HepG2 (cell line): ENCODE data around the gene STMN1. TPM values are rescaled to one million over a fixed set of nuclear protein-coding genes. Genes with fewer than 3 reads are reported as not detected.

Experiments
- CEBPG ChIP-seq: IDR thresholded peaks from 2 replicates; pipeline ENCODE4 v1.6.1; 2016
- CHD4 ChIP-seq: fragments of 200-600 bp; sonication (generic); IDR thresholded peaks from 2 replicates; pipeline ENCODE4 v1.7.0; 2017; ENCODE audit warnings: mild to moderate bottlenecking, low read length, borderline replicate concordance
- DNMT1 ChIP-seq: sonication (generic); formaldehyde crosslinking; IDR thresholded peaks from 2 replicates; pipeline ENCODE4 v1.5.1; 2020; ENCODE audit warnings: mild to moderate bottlenecking, missing genetic modification reagents
- KDM6A ChIP-seq: IDR thresholded peaks from 2 replicates; pipeline ENCODE4 v1.6.1; 2016; ENCODE audit warnings: low read depth
- MEIS1 ChIP-seq: sonication (generic); formaldehyde crosslinking; IDR thresholded peaks from 2 replicates; pipeline ENCODE4 v1.9.0; 2021; ENCODE audit warnings: mild to moderate bottlenecking, missing genetic modification reagents, moderate library complexity, borderline replicate concordance
- PCBP1 ChIP-seq: fragments of 200-400 bp; formaldehyde crosslinking; IDR thresholded peaks from 2 replicates; pipeline ENCODE4 v1.6.1; 2017; ENCODE audit warnings: mild to moderate bottlenecking, low read depth, low read length, borderline replicate concordance
- SUZ12 ChIP-seq: fragments of 150-350 bp; IDR thresholded peaks from 2 replicates; pipeline ENCODE4 v1.6.1; 2014; ENCODE audit warnings: low read depth, low read length
- YEATS4 ChIP-seq: sonication (generic); formaldehyde crosslinking; IDR thresholded peaks from 2 replicates; pipeline ENCODE4 v1.4.0; 2020; ENCODE audit warnings: missing genetic modification reagents, borderline replicate concordance
- ZBTB7A ChIP-seq: sonication (generic); formaldehyde crosslinking; IDR thresholded peaks from 2 replicates; pipeline ENCODE4 v1.8.0; 2022; ENCODE audit warnings: mild to moderate bottlenecking, missing genetic modification reagents
- ZFY ChIP-seq: sonication (generic); formaldehyde crosslinking; IDR thresholded peaks from 2 replicates; pipeline ENCODE4 v1.4.0; 2020; ENCODE audit warnings: missing genetic modification reagents
- ZNF260 ChIP-seq: sonication (generic); formaldehyde crosslinking; IDR thresholded peaks from 2 replicates; pipeline ENCODE4 v1.4.0; 2020; ENCODE audit warnings: missing genetic modification reagents, low read depth, mild to moderate bottlenecking, borderline replicate concordance
- ZNF451 ChIP-seq: sonication (generic); formaldehyde crosslinking; IDR thresholded peaks from 2 replicates; pipeline ENCODE4 v1.5.0; 2020; ENCODE audit warnings: mild to moderate bottlenecking, missing genetic modification reagents
- ZSCAN25 ChIP-seq: sonication (generic); formaldehyde crosslinking; IDR thresholded peaks from 2 replicates; pipeline ENCODE4 v1.8.0; 2022; ENCODE audit warnings: mild to moderate bottlenecking, missing genetic modification reagents
- polyA plus RNA-seq, 8 experiments: library from polyadenylated mRNA; depleted of rRNA in 3 of 8; stranded (reverse) in 7 of 8; unstranded in 1 of 8; fragments of >200 nt; fragmentation: Illumina TruSeq in 4 of 8; extraction: Trizol in 4 of 8; gene quantifications; 2 replicates each; pipeline versions ENCODE4 v1.2.1 to v1.2.3, GENCODE V29; 2011 to 2016; ENCODE audit warnings: low read depth in 4 of 8, missing spikeins in 1 of 8, mixed read lengths in 1 of 8; ENCODE audit not compliant: insufficient read depth in 1 of 8
- total RNA-seq, 5 experiments: library from RNA; depleted of rRNA; stranded (reverse); fragments of >200 nt; fragmentation: Illumina TruSeq; extraction: Trizol; gene quantifications; 2 replicates each; pipeline ENCODE4 v1.2.3, GENCODE V29; 2016; ENCODE audit warnings: low read depth in 1 of 5
- TF ChIP-seq, protein P1 (sequence below): sonication (generic); formaldehyde crosslinking; IDR thresholded peaks from 2 replicates; pipeline ENCODE4 v1.4.0; 2020; ENCODE audit warnings: missing genetic modification reagents; ENCODE audit errors: not compliant biosample characterization
- TF ChIP-seq, protein P2 (sequence below): sonication (generic); formaldehyde crosslinking; IDR thresholded peaks from 2 replicates; pipeline ENCODE4 v1.4.0; 2020; ENCODE audit warnings: missing genetic modification reagents, borderline replicate concordance
- TF ChIP-seq, protein P3 (sequence below): sonication (generic); formaldehyde crosslinking; IDR thresholded peaks from 2 replicates; pipeline ENCODE4 v1.4.0; 2020; ENCODE audit warnings: mild to moderate bottlenecking, missing genetic modification reagents
- TF ChIP-seq, protein P4 (sequence below): sonication (generic); formaldehyde crosslinking; IDR thresholded peaks from 2 replicates; pipeline ENCODE4 v1.8.1; 2023; ENCODE audit warnings: mild to moderate bottlenecking, inconsistent platforms, moderate library complexity, missing genetic modification reagents, borderline replicate concordance

STMN1 gene
- total and polyA plus RNA-seq, 2 of the 13 experiments (the other 11 are each of a cell fraction or from before 2014, with no cell fraction given): 45.9 to 409 TPM

DNA sequence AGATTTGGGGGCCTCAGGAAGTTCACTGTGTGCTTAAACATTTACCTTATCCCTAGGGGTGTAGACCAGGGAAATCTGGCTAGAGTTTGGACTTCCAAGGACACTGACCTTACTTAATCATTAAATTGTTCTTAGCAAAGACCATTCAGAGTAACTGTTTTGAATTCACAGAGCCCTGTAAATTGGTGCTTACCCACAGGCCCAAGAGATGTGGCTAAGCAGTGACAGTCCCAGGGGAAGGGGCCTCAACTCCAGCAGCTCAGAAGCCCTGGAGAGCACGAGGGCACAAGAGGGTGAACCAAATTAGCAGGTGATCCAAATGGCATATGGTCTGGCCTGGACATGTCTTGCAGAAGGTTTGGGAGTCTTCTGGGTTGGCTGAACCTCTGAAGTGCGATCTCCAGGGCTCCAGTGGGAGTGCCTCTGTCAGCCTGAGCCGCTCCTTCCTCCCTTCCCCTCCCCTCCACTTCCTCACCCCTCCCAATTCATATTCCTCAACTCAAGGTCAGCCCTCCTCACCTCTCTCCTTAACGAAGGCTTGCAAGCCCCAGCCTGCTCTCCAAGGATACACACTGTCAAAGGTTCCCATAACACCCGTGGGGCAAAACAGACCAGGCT, 35.0 kb downstream of the STMN1 start (continued):
- TF ChIP-seq CEBPG (no peak), YEATS4 (CRISPR knock-in tag) (no peak), CHD4 (no peak), ZSCAN25 (peak; percentile 76), ZNF451 (CRISPR knock-in tag) (0 out of 2 replicates have a peak, but pooled peaks have one; percentile 31), MEIS1 (0 out of 2 replicates have a peak, but pooled peaks have one; percentile 58), PCBP1 (no peak), KDM6A (0 out of 2 replicates have a peak, but pooled peaks have one; percentile 33), ZNF260 (CRISPR knock-in tag) (no peak), DNMT1 (CRISPR knock-in tag) (no peak), SUZ12 (no peak), ZFY (CRISPR knock-in tag) (peak; percentile 20; the same call in 1 of the 2 replicates), ZBTB7A (CRISPR knock-in tag) (no peak)
- TF ChIP-seq, protein P1, sequence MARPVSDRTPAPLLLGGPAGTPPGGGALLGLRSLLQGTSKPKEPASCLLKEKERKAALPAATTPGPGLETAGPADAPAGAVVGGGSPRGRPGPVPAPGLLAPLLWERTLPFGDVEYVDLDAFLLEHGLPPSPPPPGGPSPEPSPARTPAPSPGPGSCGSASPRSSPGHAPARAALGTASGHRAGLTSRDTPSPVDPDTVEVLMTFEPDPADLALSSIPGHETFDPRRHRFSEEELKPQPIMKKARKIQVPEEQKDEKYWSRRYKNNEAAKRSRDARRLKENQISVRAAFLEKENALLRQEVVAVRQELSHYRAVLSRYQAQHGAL (CRISPR knock-in tag): no peak
- TF ChIP-seq, protein P2, sequence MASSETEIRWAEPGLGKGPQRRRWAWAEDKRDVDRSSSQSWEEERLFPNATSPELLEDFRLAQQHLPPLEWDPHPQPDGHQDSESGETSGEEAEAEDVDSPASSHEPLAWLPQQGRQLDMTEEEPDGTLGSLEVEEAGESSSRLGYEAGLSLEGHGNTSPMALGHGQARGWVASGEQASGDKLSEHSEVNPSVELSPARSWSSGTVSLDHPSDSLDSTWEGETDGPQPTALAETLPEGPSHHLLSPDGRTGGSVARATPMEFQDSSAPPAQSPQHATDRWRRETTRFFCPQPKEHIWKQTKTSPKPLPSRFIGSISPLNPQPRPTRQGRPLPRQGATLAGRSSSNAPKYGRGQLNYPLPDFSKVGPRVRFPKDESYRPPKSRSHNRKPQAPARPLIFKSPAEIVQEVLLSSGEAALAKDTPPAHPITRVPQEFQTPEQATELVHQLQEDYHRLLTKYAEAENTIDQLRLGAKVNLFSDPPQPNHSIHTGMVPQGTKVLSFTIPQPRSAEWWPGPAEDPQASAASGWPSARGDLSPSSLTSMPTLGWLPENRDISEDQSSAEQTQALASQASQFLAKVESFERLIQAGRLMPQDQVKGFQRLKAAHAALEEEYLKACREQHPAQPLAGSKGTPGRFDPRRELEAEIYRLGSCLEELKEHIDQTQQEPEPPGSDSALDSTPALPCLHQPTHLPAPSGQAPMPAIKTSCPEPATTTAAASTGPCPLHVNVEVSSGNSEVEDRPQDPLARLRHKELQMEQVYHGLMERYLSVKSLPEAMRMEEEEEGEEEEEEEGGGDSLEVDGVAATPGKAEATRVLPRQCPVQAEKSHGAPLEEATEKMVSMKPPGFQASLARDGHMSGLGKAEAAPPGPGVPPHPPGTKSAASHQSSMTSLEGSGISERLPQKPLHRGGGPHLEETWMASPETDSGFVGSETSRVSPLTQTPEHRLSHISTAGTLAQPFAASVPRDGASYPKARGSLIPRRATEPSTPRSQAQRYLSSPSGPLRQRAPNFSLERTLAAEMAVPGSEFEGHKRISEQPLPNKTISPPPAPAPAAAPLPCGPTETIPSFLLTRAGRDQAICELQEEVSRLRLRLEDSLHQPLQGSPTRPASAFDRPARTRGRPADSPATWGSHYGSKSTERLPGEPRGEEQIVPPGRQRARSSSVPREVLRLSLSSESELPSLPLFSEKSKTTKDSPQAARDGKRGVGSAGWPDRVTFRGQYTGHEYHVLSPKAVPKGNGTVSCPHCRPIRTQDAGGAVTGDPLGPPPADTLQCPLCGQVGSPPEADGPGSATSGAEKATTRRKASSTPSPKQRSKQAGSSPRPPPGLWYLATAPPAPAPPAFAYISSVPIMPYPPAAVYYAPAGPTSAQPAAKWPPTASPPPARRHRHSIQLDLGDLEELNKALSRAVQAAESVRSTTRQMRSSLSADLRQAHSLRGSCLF (CRISPR knock-in tag): no peak
- TF ChIP-seq, protein P3, sequence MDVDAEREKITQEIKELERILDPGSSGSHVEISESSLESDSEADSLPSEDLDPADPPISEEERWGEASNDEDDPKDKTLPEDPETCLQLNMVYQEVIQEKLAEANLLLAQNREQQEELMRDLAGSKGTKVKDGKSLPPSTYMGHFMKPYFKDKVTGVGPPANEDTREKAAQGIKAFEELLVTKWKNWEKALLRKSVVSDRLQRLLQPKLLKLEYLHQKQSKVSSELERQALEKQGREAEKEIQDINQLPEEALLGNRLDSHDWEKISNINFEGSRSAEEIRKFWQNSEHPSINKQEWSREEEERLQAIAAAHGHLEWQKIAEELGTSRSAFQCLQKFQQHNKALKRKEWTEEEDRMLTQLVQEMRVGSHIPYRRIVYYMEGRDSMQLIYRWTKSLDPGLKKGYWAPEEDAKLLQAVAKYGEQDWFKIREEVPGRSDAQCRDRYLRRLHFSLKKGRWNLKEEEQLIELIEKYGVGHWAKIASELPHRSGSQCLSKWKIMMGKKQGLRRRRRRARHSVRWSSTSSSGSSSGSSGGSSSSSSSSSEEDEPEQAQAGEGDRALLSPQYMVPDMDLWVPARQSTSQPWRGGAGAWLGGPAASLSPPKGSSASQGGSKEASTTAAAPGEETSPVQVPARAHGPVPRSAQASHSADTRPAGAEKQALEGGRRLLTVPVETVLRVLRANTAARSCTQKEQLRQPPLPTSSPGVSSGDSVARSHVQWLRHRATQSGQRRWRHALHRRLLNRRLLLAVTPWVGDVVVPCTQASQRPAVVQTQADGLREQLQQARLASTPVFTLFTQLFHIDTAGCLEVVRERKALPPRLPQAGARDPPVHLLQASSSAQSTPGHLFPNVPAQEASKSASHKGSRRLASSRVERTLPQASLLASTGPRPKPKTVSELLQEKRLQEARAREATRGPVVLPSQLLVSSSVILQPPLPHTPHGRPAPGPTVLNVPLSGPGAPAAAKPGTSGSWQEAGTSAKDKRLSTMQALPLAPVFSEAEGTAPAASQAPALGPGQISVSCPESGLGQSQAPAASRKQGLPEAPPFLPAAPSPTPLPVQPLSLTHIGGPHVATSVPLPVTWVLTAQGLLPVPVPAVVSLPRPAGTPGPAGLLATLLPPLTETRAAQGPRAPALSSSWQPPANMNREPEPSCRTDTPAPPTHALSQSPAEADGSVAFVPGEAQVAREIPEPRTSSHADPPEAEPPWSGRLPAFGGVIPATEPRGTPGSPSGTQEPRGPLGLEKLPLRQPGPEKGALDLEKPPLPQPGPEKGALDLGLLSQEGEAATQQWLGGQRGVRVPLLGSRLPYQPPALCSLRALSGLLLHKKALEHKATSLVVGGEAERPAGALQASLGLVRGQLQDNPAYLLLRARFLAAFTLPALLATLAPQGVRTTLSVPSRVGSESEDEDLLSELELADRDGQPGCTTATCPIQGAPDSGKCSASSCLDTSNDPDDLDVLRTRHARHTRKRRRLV (CRISPR knock-in tag): no peak
- TF ChIP-seq, protein P4, sequence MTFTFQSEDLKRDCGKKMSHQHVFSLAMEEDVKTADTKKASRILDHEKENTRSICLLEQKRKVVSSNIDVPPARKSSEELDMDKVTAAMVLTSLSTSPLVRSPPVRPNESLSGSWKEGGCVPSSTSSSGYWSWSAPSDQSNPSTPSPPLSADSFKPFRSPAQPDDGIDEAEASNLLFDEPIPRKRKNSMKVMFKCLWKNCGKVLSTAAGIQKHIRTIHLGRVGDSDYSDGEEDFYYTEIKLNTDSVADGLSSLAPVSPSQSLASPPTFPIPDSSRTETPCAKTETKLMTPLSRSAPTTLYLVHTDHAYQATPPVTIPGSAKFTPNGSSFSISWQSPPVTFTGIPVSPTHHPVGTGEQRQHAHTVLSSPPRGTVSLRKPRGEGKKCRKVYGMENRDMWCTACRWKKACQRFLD: no peak
